Cardiac septum (tissue), 1 donor: ENCODE results near the gene IFNA5. TPM values are rescaled to one million over a fixed set of nuclear protein-coding genes. Genes with fewer than 3 reads are reported as not detected.

Source experiments
- DNase-seq: peaks from one replicate; pipeline ENCODE4 v3.0.0-alpha.2; 2020; ENCODE audit warnings: low spot score
- intact Hi-C: fragments of 100-400 bp; cut with DNase I; formaldehyde crosslinking; loops from one replicate; pipeline ENCODE4 v1.14.0; 2022
- total RNA-seq: library from RNA; stranded (reverse); fragmentation: NEBNext Ultra II Directional; extraction: Animal tissue kit (Norgen Biotek cat#: 25700); gene quantifications from one replicate; pipeline ENCODE4 v1.2.1, GENCODE V29; 2021
- donor health status: DM: no; HTN: no; CAD: no.

The IFNA5 gene
- total RNA-seq, 1 donor from 2014 or later, result not detected

GRCh38 chr9:21295992-21296391 is 9.1 kb downstream of the IFNA5 start:
- no peak for DNase-seq
- intact Hi-C loops, result no loop called here

- intact Hi-C loops, result no loop called here
- DNase-seq, result no peak
Measured at GRCh38 chr9:21294904-21295538, 10.1 kb downstream of the IFNA5 start.

- intact Hi-C loops, result no loop called here
- DNase-seq, result no peak
Measured at GRCh38 chr9:21294364-21294774, 10.7 kb downstream of the IFNA5 start.

GRCh38 chr9:21289848-21290247 is 15.3 kb downstream of the IFNA5 start:
- intact Hi-C loops, result no loop called here
- DNase-seq, result no peak

- intact Hi-C loops, result no loop called here
- no peak for DNase-seq
Measured at GRCh38 chr9:21287280-21287679, 17.8 kb downstream of the IFNA5 start.

- intact Hi-C loops, result no loop called here
- DNase-seq, result no peak
Measured at GRCh38 chr9:21286659-21287058, 18.5 kb downstream of the IFNA5 start.

- intact Hi-C loops, result no loop called here
- no peak for DNase-seq
Measured at GRCh38 chr9:21286099-21286498, 19.0 kb downstream of the IFNA5 start.

GRCh38 chr9:21281275-21281674 is 23.8 kb downstream of the IFNA5 start:
- no peak for DNase-seq
- intact Hi-C loops, result no loop called here

GRCh38 chr9:21268347-21268657 is 36.8 kb downstream of the IFNA5 start:
- intact Hi-C loops, result no loop called here
- no peak for DNase-seq

- DNase-seq, result no peak
- intact Hi-C loops, result no loop called here
Measured at GRCh38 chr9:21267485-21268346, 37.4 kb downstream of the IFNA5 start.

GRCh38 chr9:21266733-21267484 is 38.2 kb downstream of the IFNA5 start:
- intact Hi-C loops, result no loop called here
- no peak for DNase-seq

GRCh38 chr9:21265421-21266189 is 39.5 kb downstream of the IFNA5 start:
- no peak for DNase-seq
- intact Hi-C loops, result no loop called here

GRCh38 chr9:21255538-21256212 is 49.4 kb downstream of the IFNA5 start:
- intact Hi-C loops, result no loop called here
- no peak for DNase-seq

Other genes with a start within 250 kb of the IFNA5 start
- not detected for gene IFNB1, start 227.4 kb downstream of the IFNA5 start, total RNA-seq
- gene IFNW1, start 163.5 kb downstream of the IFNA5 start, total RNA-seq, result not detected
- not detected for gene IFNA21, start 138.7 kb downstream of the IFNA5 start, total RNA-seq
- gene IFNA4, start 117.7 kb downstream of the IFNA5 start, total RNA-seq, result not detected
- gene IFNA7, start 103.1 kb downstream of the IFNA5 start, total RNA-seq, result not detected
- gene IFNA10, start 98.2 kb downstream of the IFNA5 start, total RNA-seq, result not detected
- not detected for gene IFNA16, start 88.0 kb downstream of the IFNA5 start, total RNA-seq
- not detected for gene IFNA17, start 77.1 kb downstream of the IFNA5 start, total RNA-seq
- not detected for gene IFNA14, start 65.3 kb downstream of the IFNA5 start, total RNA-seq
- 12.5 TPM for gene KLHL9, start 30.1 kb upstream of the IFNA5 start, total RNA-seq
- gene IFNA6, start 45.6 kb upstream of the IFNA5 start, total RNA-seq, result not detected
- gene IFNA13, start 62.7 kb upstream of the IFNA5 start, total RNA-seq, result not detected
- gene IFNA2, start 80.1 kb upstream of the IFNA5 start, total RNA-seq, result not detected
- not detected for gene IFNA8, start 103.8 kb upstream of the IFNA5 start, total RNA-seq
- gene IFNA1, start 135.1 kb upstream of the IFNA5 start, total RNA-seq, result not detected
- gene IFNE, start 177.0 kb upstream of the IFNA5 start, total RNA-seq, result not detected